ENCODE data around the gene MC1R. TPM values are rescaled to one million over a fixed set of nuclear protein-coding genes. Genes with fewer than 3 reads are reported as not detected.
A peak's percentile ranks its signal among the peaks of the same experiment; 100 is the strongest.

MC1R gene
- total and polyA plus RNA-seq, 2 donors (not counting 1 experiment from before 2014, with no cell fraction given): 2.9 to 4.3 TPM

DNA sequence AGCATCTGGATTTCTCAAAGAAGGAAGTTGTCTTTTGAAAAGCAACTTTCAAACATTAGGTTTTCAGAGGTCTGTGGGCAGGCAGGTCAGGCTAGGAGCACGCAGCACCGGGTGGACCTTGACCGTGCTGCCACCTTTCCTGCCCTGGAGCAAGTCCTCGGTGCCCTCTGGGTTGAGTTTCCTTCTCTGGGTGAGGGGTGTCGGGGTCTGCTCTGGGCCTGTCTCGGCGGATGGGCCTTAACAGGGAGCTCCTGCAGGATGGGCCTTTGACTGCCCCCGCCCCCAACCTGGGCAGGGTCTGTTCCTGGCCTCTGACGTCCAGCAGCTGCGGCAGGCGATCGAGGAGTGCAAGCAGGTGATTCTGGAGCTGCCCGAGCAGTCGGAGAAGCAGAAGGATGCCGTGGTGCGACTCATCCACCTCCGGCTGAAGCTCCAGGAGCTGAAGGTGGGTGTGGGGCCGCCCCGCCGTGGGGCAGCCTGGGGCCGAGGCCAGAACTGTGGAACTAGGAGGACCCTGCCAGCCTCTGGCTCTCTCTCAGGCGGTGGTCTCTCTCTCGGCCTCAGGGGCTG, 38.6 kb downstream of the MC1R start:
- H3K79me2 ChIP-seq (ENCODE audit: control insufficient read depth, insufficient read depth, low read length): no peaks in the 10 kb centered on the region
- H3K9ac ChIP-seq (ENCODE audit: insufficient read depth, low read length): no peak overlapping the region
- H2AFZ ChIP-seq (ENCODE audit: low read length): no peak overlapping the region
- TF ChIP-seq, protein P1, sequence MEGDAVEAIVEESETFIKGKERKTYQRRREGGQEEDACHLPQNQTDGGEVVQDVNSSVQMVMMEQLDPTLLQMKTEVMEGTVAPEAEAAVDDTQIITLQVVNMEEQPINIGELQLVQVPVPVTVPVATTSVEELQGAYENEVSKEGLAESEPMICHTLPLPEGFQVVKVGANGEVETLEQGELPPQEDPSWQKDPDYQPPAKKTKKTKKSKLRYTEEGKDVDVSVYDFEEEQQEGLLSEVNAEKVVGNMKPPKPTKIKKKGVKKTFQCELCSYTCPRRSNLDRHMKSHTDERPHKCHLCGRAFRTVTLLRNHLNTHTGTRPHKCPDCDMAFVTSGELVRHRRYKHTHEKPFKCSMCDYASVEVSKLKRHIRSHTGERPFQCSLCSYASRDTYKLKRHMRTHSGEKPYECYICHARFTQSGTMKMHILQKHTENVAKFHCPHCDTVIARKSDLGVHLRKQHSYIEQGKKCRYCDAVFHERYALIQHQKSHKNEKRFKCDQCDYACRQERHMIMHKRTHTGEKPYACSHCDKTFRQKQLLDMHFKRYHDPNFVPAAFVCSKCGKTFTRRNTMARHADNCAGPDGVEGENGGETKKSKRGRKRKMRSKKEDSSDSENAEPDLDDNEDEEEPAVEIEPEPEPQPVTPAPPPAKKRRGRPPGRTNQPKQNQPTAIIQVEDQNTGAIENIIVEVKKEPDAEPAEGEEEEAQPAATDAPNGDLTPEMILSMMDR (conservative IDR thresholded peaks at IDR 0.05 in 1 of 2, IDR thresholded peaks at IDR 0.05 in 1 of 2; ENCODE audit: low read depth in 1 of 2, low read length in 2 of 2): no peak
- no peak for TF ChIP-seq EZH2 (IDR thresholded peaks at IDR 0.05; ENCODE audit: low read length, missing control alignments)
- no peaks in the 10 kb centered on the region for H4K20me1 ChIP-seq (ENCODE audit: control insufficient read depth, extremely low read depth, insufficient read depth, low read length)
- H3K4me3 ChIP-seq (replicated peaks in 1 of 4; ENCODE audit: control extremely low read depth in 1 of 4, insufficient read depth in 1 of 4, low read depth in 3 of 4, low read length in 4 of 4): no peak overlapping the region
- no peak overlapping the region for H3K4me2 ChIP-seq (ENCODE audit: extremely low read depth, insufficient read depth, low read length)
- no peak for DNase-seq (ENCODE audit: low read depth in 2 of 2)
- H3K9me3 ChIP-seq (ENCODE audit: control insufficient read depth, insufficient read depth, low read depth, low read length): no peaks in the 10 kb centered on the region
- H3K27me3 ChIP-seq (ENCODE audit: control insufficient read depth, insufficient read depth, low read length): no peaks in the 10 kb centered on the region
- no peaks in the 10 kb centered on the region for H3K4me1 ChIP-seq (ENCODE audit: control insufficient read depth, extremely low read depth, insufficient read depth, low read length)
- no peak overlapping the region for H3K27ac ChIP-seq (ENCODE audit: insufficient read depth, low read length)
- H3K36me3 ChIP-seq (ENCODE audit: control insufficient read depth, insufficient read depth, low read length): peaks cover 23% of the 10 kb centered on the region

DNA sequence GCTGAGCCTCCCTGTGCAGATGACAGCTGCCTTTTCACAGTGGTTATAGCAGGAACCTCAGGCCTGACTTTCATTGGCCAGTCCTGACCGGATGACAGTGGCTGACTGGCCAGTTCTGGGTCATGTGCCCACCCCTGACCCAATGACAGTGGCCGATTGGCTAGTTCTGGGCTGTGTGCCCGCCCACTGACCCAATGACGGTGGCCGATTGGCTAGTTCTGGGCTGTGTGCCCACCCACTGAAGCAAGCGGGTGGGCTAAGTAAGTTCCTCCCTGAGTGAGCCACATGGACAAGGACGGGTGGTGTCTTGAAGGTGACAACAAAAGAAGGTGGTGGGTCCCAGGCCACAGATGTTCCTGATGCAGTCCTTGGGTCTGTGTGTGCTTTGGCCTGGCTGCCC, 39.4 kb downstream of the MC1R start:
- H3K9me3 ChIP-seq (ENCODE audit: control insufficient read depth, insufficient read depth, low read depth, low read length): no peaks in the 10 kb centered on the region
- no peak overlapping the region for H3K4me3 ChIP-seq (replicated peaks in 1 of 4; ENCODE audit: control extremely low read depth in 1 of 4, insufficient read depth in 1 of 4, low read depth in 3 of 4, low read length in 4 of 4)
- H3K9ac ChIP-seq (ENCODE audit: insufficient read depth, low read length): no peak overlapping the region
- H3K27ac ChIP-seq (ENCODE audit: insufficient read depth, low read length): no peak overlapping the region
- no peaks in the 10 kb centered on the region for H3K27me3 ChIP-seq (ENCODE audit: control insufficient read depth, insufficient read depth, low read length)
- no peak overlapping the region for H3K4me2 ChIP-seq (ENCODE audit: extremely low read depth, insufficient read depth, low read length)
- peak; percentile 14 to 15 for DNase-seq (ENCODE audit: low read depth in 2 of 2)
- H2AFZ ChIP-seq (ENCODE audit: low read length): no peak overlapping the region
- no peaks in the 10 kb centered on the region for H3K79me2 ChIP-seq (ENCODE audit: control insufficient read depth, insufficient read depth, low read length)
- no peak for TF ChIP-seq EZH2 (IDR thresholded peaks at IDR 0.05; ENCODE audit: low read length, missing control alignments)
- TF ChIP-seq, protein P1 (conservative IDR thresholded peaks at IDR 0.05 in 1 of 2, IDR thresholded peaks at IDR 0.05 in 1 of 2; ENCODE audit: low read depth in 1 of 2, low read length in 2 of 2): no peak
- peaks cover 23% of the 10 kb centered on the region for H3K36me3 ChIP-seq (ENCODE audit: control insufficient read depth, insufficient read depth, low read length)
- H3K4me1 ChIP-seq (ENCODE audit: control insufficient read depth, extremely low read depth, insufficient read depth, low read length): no peaks in the 10 kb centered on the region
- H4K20me1 ChIP-seq (ENCODE audit: control insufficient read depth, extremely low read depth, insufficient read depth, low read length): no peaks in the 10 kb centered on the region

DNA sequence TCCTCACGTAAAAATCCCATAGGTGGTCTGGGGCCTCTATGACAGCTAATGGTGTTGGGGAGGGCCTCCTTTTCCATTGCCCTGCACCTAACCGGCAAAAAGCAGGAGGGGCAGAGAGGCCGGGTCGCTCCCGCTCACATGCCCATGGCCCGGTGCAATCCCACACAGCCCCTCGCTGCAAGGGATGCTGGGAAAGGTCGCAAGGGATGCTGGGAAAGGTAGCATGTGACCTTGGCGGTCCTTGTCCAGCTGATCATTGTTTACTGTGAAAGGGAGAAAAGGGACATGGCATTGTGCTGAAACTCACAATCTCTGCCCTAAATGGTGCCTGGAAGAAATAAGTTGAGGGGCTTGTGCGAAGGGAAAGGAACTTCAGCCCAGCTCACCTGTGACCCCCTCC, 39.9 kb downstream of the MC1R start:
- no peaks in the 10 kb centered on the region for H4K20me1 ChIP-seq (ENCODE audit: control insufficient read depth, extremely low read depth, insufficient read depth, low read length)
- no peak overlapping the region for H3K4me3 ChIP-seq (replicated peaks in 1 of 4; ENCODE audit: control extremely low read depth in 1 of 4, insufficient read depth in 1 of 4, low read depth in 3 of 4, low read length in 4 of 4)
- H3K36me3 ChIP-seq (ENCODE audit: control insufficient read depth, insufficient read depth, low read length): peaks cover 23% of the 10 kb centered on the region
- H3K9ac ChIP-seq (ENCODE audit: insufficient read depth, low read length): no peak overlapping the region
- H3K79me2 ChIP-seq (ENCODE audit: control insufficient read depth, insufficient read depth, low read length): no peaks in the 10 kb centered on the region
- H3K4me2 ChIP-seq (ENCODE audit: extremely low read depth, insufficient read depth, low read length): no peak overlapping the region
- TF ChIP-seq, protein P1 (conservative IDR thresholded peaks at IDR 0.05 in 1 of 2, IDR thresholded peaks at IDR 0.05 in 1 of 2; ENCODE audit: low read depth in 1 of 2, low read length in 2 of 2): no peak
- no peak for TF ChIP-seq EZH2 (IDR thresholded peaks at IDR 0.05; ENCODE audit: low read length, missing control alignments)
- H3K4me1 ChIP-seq (ENCODE audit: control insufficient read depth, extremely low read depth, insufficient read depth, low read length): no peaks in the 10 kb centered on the region
- no peaks in the 10 kb centered on the region for H3K9me3 ChIP-seq (ENCODE audit: control insufficient read depth, insufficient read depth, low read depth, low read length)
- no peak overlapping the region for H3K27ac ChIP-seq (ENCODE audit: insufficient read depth, low read length)
- no peak overlapping the region for H2AFZ ChIP-seq (ENCODE audit: low read length)
- DNase-seq (ENCODE audit: low read depth in 2 of 2): no peak
- no peaks in the 10 kb centered on the region for H3K27me3 ChIP-seq (ENCODE audit: control insufficient read depth, insufficient read depth, low read length)

Data from fibroblast of lung (primary cell).